Measurements from ENCODE around the gene GATA2. TPM values are rescaled to one million over a fixed set of nuclear protein-coding genes. Genes with fewer than 3 reads are reported as not detected.

The GATA2 gene
- polyA plus RNA-seq, 3 donors, result 0.07 to 0.36 TPM; not detected in 1

DNA sequence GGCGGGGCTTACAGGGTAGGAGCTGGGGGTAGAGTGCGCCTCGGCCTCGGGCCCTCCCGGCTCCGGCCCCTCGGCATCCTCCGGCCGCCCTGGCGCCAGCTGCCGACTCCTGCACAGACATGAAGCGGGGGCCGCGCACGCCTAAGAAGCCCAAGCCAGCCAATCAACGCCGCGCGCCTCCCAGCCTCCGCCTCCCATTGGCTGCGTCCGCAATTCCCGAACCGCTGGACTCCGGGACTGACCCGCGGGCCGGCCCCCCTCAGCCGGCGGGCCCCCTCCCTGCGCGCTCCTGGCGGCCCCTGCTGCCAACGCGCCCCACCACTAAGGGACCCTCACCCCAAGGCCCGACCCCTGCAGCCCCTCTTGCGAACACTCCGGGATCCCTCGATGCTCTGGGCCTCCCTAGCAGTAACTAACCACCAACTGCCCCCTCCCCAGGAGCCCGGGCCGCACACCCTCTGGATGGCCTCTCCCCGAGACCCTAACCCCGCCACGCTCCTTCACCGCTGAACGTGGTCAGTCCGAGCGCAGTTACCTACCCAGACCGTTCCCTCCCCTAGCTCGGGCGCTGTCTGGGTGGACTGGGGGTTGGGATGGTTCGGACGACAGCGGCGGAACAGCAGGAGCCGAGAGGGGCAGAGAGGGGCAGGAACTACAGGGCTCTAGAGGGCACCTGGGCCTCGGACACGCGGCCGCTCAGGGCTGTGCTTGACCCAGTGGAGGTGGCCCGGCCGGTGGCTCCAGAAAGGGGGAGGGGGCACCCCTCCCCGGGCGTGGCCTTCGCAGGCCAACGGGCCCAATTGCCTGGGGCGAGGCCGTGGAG, 5.0 kb downstream of the GATA2 start:
- H3K4me3 Mint-ChIP-seq, result peak overlapping the region; percentile 85 to 97
- Histone ChIP-seq H3K79me2 (ENCODE audit: insufficient read depth, low read length) (no peaks in the 10 kb centered on the region), H3K4me1 (ENCODE audit: control insufficient read depth in 1 of 2, insufficient read depth in 2 of 2, low read length in 2 of 2) (peaks cover 57 to 69% of the 10 kb centered on the region in 2 donors), H3K27ac (ENCODE audit: low read depth in 1 of 2, low read length in 2 of 2) (no peak overlapping the region), H3K27me3 (ENCODE audit: control insufficient read depth in 2 of 2, insufficient read depth in 2 of 2, low read length in 2 of 2) (peaks cover 85 to 99% of the 10 kb centered on the region in 2 donors), H2AFZ (ENCODE audit: insufficient read depth, low read depth, low read length, poor library complexity, severe bottlenecking) (peak overlapping the region; percentile 86), H3K9me3 (replicated peaks in 1 of 2; ENCODE audit: control insufficient read depth in 1 of 2, insufficient read depth in 1 of 2, low read length in 2 of 2) (peaks cover 0 to 44% of the 10 kb centered on the region in 2 donors), H4K20me1 (ENCODE audit: insufficient read depth, low read length) (no peaks in the 10 kb centered on the region), H3K4me2 (replicated peaks; ENCODE audit: extremely low read depth, low read length, poor library complexity, severe bottlenecking) (peak overlapping the region; percentile 92), H3K4me3 (replicated peaks in 1 of 3; ENCODE audit: low read depth in 2 of 3, low read length in 3 of 3) (peak overlapping the region in 2 of 3 experiments; percentile 51 to 78), H3K9ac (ENCODE audit: insufficient read depth, low read length, poor library complexity, severe bottlenecking) (peak overlapping the region; percentile 63), H3K36me3 (replicated peaks in 1 of 2; ENCODE audit: control insufficient read depth in 1 of 2, insufficient read depth in 2 of 2, low read length in 2 of 2) (no peaks in the 10 kb centered on the region)
- TF ChIP-seq, protein P1, sequence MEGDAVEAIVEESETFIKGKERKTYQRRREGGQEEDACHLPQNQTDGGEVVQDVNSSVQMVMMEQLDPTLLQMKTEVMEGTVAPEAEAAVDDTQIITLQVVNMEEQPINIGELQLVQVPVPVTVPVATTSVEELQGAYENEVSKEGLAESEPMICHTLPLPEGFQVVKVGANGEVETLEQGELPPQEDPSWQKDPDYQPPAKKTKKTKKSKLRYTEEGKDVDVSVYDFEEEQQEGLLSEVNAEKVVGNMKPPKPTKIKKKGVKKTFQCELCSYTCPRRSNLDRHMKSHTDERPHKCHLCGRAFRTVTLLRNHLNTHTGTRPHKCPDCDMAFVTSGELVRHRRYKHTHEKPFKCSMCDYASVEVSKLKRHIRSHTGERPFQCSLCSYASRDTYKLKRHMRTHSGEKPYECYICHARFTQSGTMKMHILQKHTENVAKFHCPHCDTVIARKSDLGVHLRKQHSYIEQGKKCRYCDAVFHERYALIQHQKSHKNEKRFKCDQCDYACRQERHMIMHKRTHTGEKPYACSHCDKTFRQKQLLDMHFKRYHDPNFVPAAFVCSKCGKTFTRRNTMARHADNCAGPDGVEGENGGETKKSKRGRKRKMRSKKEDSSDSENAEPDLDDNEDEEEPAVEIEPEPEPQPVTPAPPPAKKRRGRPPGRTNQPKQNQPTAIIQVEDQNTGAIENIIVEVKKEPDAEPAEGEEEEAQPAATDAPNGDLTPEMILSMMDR (IDR thresholded peaks at IDR 0.05), result no peak
- H3K9me3 Mint-ChIP-seq, result peaks cover 0 to 51% (median 11%) of the 10 kb centered on the region in 7 donors
- H3K27ac Mint-ChIP-seq, result peak overlapping the region in 1 of 7 donors; percentile 69
- WGBS (ENCODE audit: insufficient coverage), result under 1% methylated on average over 57 of the region's 68 CpGs
- peak; percentile 35 to 62 (median 46) for DNase-seq
- peaks cover 55% of the 10 kb centered on the region for H3K4me1 Mint-ChIP-seq
- H3K36me3 Mint-ChIP-seq, result peaks cover 6 to 11% of the 10 kb centered on the region in 2 donors
- intact Hi-C loops (cut with micrococcal nuclease), result loop anchor here in 1 of 2 donors (10.0 kb wide), 1 partner anchor 413 kb away; no protein-coding TSS in a partner anchor
- peaks cover 87 to 100% (median 96%) of the 10 kb centered on the region in 3 donors for H3K27me3 Mint-ChIP-seq (ENCODE audit: low read depth in 3 of 3)

GRCh38 chr3:128487538-128487812, 5.5 kb downstream of the GATA2 start:
- Histone ChIP-seq H2AFZ (ENCODE audit: insufficient read depth, low read depth, low read length, poor library complexity, severe bottlenecking) (peak overlapping the region; percentile 86), H3K9me3 (replicated peaks in 1 of 2; ENCODE audit: control insufficient read depth in 1 of 2, insufficient read depth in 1 of 2, low read length in 2 of 2) (peaks cover 0 to 50% of the 10 kb centered on the region in 2 donors), H3K27me3 (ENCODE audit: control insufficient read depth in 2 of 2, insufficient read depth in 2 of 2, low read length in 2 of 2) (peaks cover 85 to 99% of the 10 kb centered on the region in 2 donors), H3K36me3 (replicated peaks in 1 of 2; ENCODE audit: control insufficient read depth in 1 of 2, insufficient read depth in 2 of 2, low read length in 2 of 2) (no peaks in the 10 kb centered on the region), H3K9ac (ENCODE audit: insufficient read depth, low read length, poor library complexity, severe bottlenecking) (peak overlapping the region; percentile 43), H3K79me2 (ENCODE audit: insufficient read depth, low read length) (no peaks in the 10 kb centered on the region), H3K4me3 (replicated peaks in 1 of 3; ENCODE audit: low read depth in 2 of 3, low read length in 3 of 3) (peak overlapping the region in 2 of 3 experiments; percentile 51 to 78), H3K4me2 (replicated peaks; ENCODE audit: extremely low read depth, low read length, poor library complexity, severe bottlenecking) (peak overlapping the region; percentile 92), H4K20me1 (ENCODE audit: insufficient read depth, low read length) (no peaks in the 10 kb centered on the region), H3K4me1 (ENCODE audit: control insufficient read depth in 1 of 2, insufficient read depth in 2 of 2, low read length in 2 of 2) (peaks cover 56 to 64% of the 10 kb centered on the region in 2 donors), H3K27ac (ENCODE audit: low read depth in 1 of 2, low read length in 2 of 2) (no peak overlapping the region)
- peaks cover 58% of the 10 kb centered on the region for H3K4me1 Mint-ChIP-seq
- 0% methylated on average over 12 of the region's 18 CpGs for WGBS (ENCODE audit: insufficient coverage)
- peak overlapping the region in 2 of 7 donors; percentile 72 to 75 for H3K27ac Mint-ChIP-seq
- TF ChIP-seq, protein P1 (IDR thresholded peaks at IDR 0.05), result no peak
- peaks cover 6 to 12% of the 10 kb centered on the region in 2 donors for H3K36me3 Mint-ChIP-seq
- intact Hi-C loops (cut with micrococcal nuclease), result loop anchor here in 1 of 2 donors (10.0 kb wide), 1 partner anchor 413 kb away; no protein-coding TSS in a partner anchor
- H3K9me3 Mint-ChIP-seq, result peaks cover 0 to 52% (median 11%) of the 10 kb centered on the region in 7 donors
- peak overlapping the region; percentile 85 to 97 for H3K4me3 Mint-ChIP-seq
- H3K27me3 Mint-ChIP-seq (ENCODE audit: low read depth in 3 of 3), result peaks cover 89 to 100% (median 96%) of the 10 kb centered on the region in 3 donors
- DNase-seq, result no peak

Data from CD14-positive monocyte (primary cell).